ENCODE results near the gene RYR1.
A peak's percentile ranks its signal among the peaks of the same experiment; 100 is the strongest.
"Not testable (repeated sequence)": the region's sequence is repeated elsewhere in the genome, so short reads cannot be mapped to it uniquely, and the experiment has no call there.

Gene RYR1

DNA sequence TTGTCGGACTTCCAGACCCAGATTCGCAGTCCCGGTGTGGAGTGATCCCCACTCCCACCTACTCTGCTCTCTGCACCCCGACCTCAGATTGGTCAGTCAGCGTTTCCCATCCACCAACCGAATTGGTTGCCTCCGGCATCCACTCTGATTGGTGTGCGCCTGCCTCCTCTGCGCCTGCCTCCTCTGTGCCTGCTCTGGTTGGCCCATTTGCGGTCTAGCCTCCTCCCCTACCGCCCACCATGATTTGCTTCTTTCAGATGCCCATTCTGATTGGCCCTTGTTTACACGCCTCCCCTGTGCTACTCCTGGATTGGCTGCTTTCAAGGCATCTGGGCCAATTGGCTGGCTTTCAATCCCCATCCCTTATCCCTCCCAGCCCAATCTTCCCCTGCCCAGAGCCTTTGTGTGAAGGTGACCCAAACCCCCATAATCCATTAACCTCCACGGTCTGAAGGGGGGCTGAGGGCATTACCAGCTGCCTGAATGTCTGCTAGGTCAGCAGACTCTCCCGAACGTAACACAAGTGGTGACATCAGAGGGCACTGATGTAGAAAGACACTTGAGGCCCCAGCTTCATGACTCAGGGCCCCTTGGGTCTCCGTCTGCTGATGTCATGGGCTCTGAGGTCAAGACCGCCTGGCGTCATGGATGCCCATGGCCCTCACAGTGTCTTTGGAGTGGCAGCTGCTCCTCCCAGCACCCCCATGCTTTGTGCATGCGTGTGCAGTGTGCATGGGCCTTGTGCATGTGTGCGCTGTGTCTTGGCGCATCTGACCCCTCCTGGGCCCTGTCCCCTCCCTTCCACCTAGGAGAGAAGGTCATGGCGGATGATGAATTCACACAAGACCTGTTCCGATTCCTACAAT is 103.8 kb downstream of the RYR1 start:
- DNase-seq: peak in 1 of 56 donors; percentile 3

DNA sequence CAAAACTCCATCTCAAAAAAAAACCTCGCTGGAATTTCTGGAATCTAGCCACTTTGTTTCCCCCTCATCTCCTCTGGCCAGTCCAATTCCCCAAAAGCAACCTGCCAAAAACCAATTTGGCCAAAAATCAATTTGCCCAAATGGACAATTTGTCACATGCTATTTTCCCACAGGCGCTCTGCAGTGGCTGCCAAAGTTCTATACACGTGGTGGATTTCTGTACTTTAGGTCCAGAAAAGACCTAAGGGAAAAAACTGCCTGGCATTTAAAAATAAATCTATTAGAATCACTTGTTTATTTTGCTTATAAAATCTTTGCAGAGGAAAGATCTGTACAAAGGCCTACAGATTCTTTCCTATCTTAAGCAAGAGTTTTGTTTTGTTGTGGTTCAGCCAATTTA is 104.9 kb downstream of the RYR1 start:
- peak in 17 of 56 donors; percentile 1 to 65 (median 27) for DNase-seq

DNA sequence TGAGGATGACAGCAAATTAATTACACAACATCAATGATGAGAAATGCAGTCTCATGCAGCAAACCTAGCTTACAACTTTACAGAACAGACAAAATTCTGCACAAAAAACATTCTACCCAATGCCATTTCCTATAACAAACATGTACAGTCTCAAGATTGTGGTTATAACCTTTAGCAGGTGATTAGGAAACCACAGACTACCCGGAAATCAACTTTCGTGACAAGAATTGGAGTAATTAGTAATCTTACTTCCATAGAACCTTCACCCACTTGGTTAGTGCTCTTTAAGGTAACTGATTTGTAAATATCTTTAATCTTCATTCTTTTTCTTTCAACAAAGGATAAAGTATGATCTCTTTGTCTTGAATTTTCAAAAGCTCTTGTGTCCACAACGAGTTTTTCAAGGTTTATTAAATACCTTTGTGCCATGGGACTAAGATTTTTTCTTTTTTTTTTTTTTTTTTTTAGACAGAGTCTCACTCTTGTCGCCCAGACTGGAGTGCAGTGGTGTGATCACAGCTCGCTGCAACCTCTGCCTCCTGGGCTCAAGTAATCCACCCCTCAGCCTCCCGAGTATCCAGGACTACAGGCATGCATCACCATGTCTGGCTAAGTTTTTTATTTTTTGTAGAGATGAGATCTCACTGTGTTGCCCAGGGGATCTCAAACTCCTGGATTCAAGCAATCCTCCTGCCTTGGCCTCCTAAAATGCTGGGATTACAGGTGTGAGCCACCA is 105.5 kb downstream of the RYR1 start:
- DNase-seq: no peak

DNA sequence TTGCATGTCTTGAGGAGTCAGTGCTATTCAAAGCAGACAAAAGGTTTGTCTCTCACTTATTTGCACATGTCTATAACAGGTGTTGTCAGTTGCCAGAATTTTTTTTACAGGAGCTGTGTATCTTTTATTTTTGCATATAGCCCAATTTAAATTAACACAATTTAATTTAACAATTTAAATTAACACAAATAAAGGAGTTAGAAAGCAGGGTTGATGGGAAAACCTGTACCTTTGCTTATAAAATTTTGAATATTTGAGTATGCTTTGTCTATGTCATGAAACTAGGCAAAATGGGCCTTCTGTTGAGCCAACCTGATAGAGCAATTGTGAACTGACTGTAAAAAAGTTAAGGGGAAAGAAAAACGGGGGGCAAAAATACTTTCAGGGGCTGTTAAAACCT is 106.3 kb downstream of the RYR1 start:
- no peak for DNase-seq

DNA sequence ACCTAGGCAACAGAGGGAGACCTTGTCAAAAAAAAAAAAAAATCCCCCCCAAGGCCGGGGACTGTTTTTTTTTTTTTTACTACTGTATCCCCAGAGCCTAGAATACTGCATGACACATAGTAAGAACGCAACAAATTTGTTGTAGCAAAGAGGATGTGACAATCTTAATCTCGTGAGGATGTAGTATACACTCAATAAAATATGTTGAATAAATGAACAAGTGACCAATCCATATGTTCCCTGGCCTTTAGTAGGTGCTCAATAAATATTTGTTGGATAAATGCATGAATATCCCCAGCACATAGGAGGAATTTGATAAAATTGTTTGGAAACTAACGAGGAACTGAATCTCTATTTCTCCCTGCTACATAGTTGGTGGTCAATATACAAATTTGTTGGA is 108.5 kb downstream of the RYR1 start:
- no peak for DNase-seq

DNA sequence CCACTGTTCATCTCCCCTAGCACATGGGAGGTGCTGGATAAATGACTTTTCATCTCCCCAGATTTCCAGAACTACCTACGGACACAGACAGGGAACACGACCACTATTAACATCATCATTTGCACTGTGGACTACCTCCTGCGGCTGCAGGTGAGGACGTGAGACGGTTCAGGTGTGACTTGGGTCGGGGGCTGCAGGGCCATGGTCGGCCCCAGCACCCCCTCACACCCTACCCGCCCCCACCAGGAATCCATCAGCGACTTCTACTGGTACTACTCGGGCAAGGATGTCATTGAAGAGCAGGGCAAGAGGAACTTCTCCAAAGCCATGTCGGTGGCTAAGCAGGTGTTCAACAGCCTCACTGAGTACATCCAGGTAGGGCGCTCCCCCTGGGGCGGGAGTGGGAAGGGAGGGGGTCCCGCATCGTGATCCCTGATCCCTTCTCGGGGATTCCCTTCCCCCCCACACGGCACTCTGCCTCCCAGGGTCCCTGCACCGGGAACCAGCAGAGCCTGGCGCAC is 109.9 kb downstream of the RYR1 start:
- no peak for DNase-seq

DNA sequence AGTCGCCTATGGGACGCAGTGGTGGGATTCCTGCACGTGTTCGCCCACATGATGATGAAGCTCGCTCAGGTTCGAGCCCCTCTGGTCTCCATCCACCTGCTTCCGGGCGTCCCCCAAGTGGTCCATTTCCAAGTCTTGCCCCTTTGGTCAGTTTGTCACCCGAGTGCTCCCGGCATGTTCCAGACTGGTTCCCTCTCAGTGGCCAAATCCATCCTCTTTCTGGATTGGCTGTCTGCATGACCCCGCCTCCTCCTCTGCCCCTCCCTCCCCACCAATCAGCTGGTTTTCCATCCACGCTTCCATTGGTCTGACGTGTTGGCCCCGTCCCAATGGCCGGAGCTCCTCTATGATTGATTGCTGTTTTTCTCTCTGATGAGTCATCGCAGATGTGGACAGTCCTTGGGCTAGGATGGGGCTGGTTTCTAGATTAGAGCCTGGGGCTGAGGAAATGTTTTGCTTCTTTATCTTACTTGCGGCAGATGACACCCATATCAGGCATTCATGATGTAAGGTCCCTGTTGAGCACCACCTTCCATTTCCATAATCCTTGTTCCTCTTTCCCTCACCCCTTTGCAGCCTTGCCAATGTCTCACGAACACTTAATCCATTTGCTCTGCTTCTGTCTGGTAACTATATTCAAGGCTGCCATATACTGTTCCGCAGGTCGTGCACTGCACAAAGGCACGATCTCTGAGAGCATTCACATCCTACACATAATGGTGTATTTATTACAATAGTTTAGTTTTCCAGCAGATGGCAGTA is 110.5 kb downstream of the RYR1 start:
- DNase-seq: peak in 52 of 56 donors; percentile 6 to 85 (median 63)

DNA sequence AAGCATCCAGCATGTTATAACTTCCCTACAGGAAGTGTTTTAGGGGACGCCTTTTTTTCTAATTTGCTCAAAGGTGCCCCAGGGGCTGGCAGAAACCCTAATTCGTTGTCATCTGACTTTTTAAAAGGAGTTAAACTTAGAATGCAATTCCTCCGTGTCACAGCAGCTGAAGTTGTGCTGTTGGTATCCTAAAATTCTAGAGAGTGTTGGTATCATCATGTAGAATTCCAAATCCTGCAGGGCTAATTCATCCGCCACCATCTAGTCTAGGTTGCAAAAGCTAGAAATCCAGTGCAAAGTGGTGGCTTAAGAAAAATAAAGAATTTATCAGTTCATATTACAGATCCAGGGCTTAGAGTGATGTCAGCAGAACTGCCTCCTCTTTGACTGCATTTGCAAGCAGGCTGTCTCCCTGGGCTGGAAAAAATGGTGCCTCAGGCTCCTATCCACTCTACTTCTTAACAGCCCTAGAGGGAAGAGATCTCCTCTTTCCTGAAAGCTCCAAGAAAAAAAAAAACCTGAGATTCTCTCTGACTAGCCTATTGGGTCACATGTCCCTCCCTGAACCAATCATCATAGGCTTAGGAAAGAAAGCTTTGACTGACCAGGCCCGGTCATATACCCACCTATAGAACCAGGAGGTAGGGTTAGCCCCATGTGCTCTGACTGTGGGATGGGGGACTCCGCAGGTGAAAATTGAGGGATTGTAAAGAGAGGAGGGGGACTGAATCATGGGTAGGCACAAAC is 111.3 kb downstream of the RYR1 start:
- DNase-seq: peak in 1 of 56 donors; percentile 25

DNA sequence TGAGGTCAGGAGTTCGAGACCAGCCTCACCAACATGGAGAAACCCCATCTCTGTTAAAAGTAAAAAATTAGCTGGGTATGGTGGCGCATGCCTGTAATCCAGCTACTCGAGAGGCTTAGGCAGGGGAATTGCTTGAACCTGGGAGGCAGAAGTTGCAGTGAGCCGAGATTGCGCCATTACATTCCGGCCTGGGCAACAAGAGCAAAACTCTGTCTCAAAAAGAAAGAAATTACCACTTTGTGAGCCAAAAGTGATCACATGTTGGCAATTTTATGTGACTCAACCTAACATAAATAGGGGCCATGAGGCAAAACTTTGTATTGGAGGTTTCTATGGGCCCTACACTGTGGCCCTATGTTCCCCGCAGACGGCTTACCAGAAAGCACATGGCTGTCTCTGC is 112.1 kb downstream of the RYR1 start:
- DNase-seq: no peak

DNA sequence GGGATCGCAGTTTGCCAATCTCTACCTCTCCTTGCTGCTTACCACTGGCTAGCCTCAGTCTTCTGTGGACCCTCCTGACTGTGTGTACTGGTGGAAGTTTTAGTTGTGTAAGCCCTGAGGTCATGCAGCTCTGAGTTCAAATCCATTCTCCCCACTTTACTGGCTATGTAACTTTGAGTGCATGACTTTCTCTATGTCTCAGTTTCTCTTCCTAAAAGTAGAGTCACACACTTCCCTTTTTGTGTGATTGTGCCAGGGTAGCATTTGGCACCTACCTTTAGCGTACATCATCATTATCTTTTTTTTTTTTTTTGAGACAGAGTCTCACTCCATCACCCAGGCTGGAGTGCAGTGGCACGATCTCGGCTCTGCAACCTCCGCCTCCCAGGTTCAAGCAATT is 113.9 kb downstream of the RYR1 start:
- no peak for DNase-seq

DNA sequence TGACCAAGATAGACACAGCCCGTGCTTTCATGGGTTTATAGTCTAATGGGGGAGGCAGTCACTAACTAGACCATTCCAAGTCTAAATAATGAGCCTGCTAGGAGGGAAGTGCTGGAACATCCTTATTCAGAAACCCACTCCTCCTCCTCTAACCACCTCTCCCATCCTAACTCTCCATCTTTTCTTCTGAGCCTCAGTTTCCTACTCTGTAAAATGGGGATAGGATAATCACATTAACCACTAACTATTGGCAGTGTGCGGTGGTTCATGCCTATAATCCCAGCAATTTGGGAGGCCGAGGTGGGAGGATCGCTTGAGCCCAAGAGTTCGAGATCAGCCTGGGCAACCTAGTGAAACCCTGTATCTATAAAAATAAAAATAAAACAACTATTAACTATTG is 115.6 kb downstream of the RYR1 start:
- DNase-seq: no peak

DNA sequence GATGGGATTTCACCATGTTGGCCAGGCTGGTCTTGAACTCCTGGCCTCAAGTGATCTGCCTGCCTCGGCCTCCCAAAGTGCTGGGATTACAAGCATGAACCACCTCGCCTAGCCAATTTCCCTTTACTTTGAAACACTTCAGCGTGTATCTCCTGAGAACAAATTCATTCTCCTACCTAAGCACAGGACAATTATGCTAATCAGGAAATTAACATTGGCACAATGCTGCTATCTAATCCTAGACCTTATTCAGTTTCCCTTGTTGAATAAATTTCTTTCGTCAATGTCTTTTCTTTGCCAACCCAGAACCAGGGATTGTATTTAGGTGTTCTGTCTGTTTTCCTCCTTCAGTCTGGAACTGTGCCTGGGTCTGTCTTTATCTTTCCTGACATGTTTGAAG is 116.5 kb downstream of the RYR1 start:
- no peak for DNase-seq

DNA sequence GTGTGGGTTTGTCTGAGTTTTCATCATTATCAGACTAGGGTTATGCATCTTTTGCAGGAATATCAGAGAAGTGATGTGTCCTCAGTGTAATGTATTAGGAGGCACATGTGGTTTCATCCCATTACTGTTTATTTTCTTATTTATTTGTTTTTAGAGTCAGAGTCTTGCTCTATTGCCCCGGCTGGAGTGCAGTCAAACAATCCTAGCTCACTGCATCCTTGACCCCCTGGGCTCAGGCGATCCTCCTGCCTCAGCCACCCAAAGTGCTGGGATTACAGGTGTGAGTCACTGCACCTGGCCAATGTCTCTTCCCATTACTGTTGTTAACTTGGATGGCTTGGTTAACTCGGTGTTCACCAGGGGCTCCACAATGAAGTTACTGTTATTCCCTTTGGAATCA is 116.9 kb downstream of the RYR1 start:
- no peak for DNase-seq

DNA sequence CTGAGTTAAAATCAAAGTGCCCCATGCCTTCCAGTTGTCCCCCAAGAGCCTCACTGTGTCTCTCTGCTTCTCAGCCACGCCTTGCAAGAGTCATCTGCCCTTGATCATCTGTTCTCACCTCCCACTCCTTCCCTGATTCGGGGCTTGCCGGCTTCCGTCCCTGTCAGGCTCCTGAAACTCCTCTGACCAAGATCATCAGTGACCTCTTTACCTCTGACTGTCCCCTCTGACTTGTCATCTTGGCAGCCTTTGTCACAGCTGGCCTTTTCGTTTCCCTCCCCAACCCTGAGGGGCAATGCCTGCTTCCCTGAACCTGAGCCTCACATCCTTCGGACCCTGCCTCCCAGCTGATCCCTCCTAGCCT is 117.9 kb downstream of the RYR1 start:
- DNase-seq: no peak

DNA sequence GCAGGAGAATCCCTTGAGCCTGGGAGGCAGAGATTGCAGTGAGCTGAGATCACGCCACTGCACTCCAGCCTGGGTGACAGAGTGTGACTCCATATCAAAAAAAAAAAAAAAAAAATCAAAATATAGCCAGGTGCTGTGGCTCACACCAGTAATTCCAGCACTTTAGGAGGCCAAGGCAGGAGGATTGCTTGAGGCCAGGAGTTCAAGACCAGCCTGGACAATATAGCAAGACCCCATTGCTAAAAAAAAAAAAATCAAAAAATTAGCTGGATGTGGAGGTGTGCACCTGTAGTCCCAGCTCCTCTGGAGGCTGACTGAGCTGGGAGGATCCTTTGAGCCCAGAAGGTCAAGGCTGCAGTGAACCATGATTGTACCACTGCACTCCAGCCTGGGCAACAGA is 119.7 kb downstream of the RYR1 start:
- not testable (repeated sequence) for DNase-seq

DNA sequence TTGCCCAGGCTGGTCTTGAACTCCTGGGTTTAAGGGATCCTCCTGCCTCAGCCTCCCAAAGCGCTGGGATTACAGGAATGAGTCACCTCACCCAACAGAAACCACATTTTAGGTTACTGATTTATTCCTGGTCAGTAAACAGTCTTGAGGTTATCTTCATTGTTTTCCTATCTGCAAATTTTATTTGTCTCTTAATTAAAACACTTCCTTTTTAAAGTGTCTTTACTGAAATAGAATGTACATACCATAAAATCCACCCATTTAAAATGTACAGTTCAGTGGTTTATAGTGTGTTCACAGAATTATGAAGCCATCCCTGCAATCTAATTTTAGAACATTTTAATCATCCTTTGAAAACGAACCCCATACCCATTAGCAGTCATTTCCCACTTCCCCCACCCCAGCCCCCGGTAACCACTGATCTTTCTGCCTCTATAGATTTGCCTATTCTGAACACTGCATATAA is 121.2 kb downstream of the RYR1 start:
- DNase-seq: no peak

DNA sequence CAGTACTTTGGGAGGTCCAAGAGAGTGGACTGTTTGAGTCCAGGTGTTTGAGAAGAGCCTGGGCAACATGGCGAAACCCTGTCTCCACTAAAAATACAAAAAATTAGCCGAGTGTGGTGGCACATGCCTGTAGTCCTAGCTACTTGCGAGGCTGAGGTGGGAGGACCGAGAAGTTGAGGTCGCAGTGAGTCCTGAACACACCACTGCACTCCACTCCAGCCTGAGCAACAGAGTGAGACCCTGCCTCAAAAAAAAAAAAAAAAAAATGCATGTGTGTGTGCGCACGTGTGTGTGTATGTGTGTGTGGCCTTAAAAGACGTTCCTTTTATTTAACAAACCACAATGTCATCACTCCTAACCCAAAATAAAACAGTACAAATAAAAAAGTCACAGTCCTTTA is 121.7 kb downstream of the RYR1 start:
- no peak for DNase-seq

DNA sequence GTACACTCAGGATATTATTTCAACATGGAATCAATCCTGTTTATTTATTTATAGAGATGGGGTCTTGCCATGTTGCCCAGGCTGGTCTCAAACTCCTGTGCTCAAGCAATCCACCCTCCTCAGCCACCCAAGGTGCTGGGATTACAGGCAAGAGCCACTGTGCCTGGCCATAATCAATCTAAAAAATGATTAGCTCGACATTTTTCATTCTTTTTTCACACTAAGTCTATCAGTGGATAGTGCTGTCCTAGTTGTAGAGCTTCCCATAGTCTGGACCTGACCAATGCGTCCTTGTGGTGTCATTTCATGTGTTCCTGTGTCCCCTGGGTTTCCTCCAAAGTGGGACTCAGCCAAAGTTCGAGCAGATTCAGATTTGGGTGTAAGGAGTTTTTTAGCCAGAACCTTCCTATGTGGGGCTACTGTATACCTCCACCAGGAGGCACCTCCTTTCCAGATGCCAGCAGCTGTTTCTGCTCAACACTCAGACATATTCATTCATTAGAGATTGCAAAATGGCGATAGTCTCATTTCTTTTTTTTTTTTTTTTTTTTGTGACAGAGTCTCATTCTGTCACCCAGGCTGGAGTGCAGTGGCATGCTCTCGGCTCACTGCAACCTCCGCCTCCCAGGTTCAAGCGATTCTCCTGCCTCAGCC is 123.2 kb downstream of the RYR1 start:
- no peak for DNase-seq

DNA sequence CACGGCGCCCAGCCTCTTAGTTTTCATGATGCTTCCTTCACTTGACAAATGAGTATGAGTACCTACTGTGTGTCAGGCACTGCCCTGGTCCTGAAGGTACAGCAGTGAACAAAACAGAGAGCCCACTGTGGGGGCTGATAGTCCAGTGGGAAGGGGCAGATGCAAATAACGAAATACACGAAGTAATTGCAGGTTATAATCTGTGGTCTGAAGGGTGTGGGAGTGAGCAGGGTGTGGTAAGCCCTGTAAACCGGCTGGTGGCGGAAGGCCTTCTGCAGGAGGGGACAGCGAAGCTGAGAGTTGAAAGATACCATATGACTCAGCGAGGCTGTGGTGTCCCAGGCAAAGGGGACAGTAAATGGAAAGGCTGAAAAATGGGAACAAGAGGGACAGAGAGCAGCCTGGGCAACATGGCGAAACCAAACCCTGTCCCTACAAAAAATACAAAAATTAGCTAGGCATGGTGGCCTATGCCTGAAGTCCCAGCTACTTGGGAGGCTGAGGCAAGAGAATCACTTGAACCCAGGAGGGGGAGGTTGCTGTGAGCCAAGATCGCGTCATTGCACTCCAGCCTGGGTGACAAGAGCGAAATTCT is 123.8 kb downstream of the RYR1 start:
- no peak for DNase-seq

DNA sequence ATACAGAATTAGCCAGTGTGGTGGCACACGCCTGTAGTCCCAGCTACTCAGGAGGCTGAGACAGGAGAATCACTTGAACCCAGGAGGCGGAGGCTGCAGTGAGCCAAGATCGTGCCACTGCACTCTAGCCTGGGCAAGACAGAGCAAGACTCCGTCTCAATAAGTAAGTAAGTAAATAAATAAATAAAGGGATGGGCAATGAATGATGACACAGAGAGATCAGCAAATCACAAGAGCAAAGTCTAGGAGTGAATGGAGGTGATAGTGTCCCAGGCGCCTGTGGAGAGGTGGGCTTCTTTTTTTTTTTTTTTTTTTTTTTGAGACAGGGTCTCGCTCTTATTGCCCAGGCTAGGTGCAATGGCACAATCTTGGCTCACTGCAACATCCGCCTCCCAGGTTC is 125.4 kb downstream of the RYR1 start:
- DNase-seq: not testable (repeated sequence)
